NCI-H1436 treated with DMSO at 0.1 percent for 48 hours (cell line): ENCODE results near the gene PDE4B.
"Not testable (repeated sequence)": the region's sequence is repeated elsewhere in the genome, so short reads cannot be mapped to it uniquely, and the experiment has no call there.

Experiments used
- DNase-seq: peaks from one replicate; lab custom pipeline; 2025; lab: John Stamatoyannopoulos, UW

Gene PDE4B

GRCh38 chr1:66135161-66135560 is 342.5 kb downstream of the PDE4B start:
- no peak for DNase-seq

- DNase-seq = not testable (repeated sequence)
These were observed 343.7 kb downstream of the PDE4B start for GRCh38 chr1:66136423-66136822.

- peak; percentile 25 for DNase-seq
These were observed 344.5 kb downstream of the PDE4B start for GRCh38 chr1:66137235-66137634.

- no peak for DNase-seq
These were observed 345.9 kb downstream of the PDE4B start for GRCh38 chr1:66138613-66139012.

DNA sequence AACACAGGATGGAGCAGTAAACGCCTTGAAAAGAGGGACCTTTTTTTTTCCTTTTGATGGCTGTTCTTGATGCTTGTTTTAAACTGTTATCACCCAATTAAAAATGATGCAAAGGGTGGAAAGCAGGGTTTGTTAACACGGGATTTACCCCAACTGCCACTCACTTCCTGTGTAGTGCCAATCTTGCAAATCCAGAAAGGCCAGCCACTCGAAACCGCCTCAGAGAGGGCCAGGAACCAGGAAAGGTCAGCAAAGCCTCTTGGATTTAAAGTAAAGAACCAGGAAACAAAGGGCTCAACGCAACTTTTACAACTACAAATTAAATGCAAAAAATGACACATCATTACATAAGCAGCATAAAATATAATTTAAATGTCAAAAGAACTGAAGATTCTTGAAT is 347.4 kb downstream of the PDE4B start:
- DNase-seq = no peak

DNA sequence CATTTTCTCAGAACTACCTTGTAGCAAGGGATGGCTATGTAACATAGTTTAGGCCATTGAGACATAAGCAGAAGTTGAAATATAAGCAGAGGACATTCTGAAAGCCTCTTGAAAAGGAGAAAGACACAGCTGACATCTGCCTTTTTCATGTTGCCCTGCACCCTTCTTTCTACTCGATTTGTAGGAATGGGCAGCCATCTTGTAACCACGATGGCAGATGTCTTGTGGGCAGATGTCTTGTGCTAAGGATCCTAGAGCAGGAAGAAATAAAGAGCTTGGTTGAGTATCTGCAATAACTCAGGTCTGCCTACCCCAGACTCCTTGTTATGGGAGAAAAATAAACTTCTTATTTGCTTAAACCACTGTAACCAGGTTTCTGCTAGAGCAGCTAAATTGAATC is 351.0 kb downstream of the PDE4B start:
- no peak for DNase-seq

DNA sequence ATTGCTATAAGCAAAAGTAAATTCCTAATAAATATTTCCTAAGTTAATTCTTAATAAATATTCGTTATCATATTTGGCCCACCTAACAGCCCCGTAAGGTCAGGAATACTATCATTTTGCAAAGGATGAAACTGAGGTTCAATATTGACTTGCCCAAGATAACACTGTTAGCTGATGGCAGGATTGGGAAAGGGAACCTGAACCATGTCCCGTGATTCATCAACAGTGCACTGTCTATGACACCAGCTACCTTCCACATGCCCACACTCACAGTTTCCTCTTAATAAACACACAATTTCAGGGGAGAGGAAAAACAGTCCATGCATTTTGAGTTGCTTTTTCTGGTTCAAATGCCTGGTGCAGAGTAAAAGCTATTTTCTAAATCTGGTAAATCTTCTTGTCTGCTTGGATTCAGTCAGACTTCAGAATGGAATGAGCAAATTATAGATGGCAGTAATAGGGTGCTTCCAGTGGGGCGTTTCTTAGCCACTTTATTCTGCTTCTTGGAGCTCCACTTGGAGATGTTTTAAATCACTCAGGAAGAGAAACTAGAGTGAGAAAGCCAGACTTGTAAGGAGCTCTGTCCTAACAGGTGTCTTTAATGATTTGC is 354.6 kb downstream of the PDE4B start:
- no peak for DNase-seq

DNA sequence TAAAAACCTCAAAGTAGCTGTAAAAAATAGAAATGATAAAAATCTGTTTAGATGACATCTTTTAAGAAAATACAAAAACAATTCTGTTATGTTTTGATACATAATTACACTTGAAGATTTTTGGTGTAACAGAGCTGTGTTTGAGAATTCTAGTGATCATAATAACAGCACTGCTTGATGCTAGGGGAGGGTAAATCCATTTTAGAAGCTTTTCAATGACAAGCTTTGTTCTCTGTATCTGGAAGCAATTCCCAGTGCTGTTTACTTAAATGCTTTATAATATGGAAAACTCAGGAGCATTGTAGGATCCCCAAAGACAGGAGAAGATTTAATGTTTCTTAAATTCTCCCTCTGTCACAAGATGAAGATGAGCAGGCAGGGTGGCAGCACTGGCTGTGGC is 359.3 kb downstream of the PDE4B start:
- DNase-seq = no peak

GRCh38 chr1:66154394-66154793 is 361.7 kb downstream of the PDE4B start:
- no peak for DNase-seq

DNA sequence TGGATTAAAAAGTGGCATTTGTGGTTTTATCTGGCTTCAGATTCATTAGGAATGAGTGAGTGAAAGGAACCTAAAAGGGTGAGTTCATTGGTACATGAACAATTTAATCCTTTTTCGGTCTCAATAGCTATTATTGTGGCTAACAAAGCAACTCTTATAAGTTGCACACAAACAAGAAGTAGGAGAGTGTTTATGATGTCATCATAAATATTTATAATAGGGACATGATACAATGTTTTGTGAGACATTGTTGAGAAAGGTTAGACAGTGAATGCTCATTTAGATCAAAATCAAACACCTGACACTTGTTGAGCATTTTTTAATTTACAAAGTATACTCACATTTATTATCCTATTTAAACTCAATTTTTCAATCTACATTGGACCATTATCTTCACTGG is 363.4 kb downstream of the PDE4B start:
- no peak for DNase-seq

DNA sequence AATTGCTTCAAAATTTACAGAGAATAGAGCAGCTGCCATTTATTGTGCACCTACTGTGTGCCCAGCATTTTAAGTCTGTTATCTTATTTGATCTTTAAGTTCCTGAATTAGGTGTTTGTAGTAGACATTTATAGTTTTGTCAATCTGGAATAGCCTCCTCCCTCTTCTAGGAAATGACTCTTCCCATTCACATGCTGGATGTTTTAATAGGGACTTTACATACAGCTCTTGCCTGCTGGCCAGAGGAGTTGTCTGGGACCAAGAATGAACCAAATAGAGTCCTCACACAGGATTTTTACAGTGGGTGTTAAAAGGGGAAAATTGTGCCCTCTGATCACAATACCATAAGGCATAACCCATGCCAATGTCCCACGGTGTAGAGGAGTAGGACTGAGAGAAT is 367.1 kb downstream of the PDE4B start:
- DNase-seq = no peak

- DNase-seq = no peak
These were observed 368.0 kb downstream of the PDE4B start for GRCh38 chr1:66160719-66161118.

- no peak for DNase-seq
These were observed 374.1 kb downstream of the PDE4B start for GRCh38 chr1:66166753-66167152.

- DNase-seq = no peak
These were observed 374.6 kb downstream of the PDE4B start for GRCh38 chr1:66167267-66167666.

DNA sequence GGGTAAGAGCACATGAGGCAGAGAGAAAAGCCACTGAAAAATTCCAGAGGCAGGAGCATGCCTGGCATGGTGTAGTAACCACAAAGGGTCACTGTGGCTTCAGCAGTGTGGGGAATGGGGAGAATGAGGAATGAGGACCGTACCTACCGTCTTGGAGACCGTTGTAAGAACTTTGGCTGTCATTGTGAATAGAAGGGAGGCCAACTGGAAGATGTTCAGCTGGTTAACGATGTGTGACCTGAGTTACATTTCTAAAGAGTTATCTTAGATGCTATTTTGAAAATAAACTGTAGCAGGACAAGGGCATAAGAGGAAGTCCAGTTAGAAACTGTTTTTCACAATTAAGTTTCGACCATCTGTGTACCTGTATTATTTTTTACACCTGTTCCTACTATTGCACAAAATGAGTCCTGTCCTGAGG is 375.8 kb downstream of the PDE4B start:
- no peak for DNase-seq

DNA sequence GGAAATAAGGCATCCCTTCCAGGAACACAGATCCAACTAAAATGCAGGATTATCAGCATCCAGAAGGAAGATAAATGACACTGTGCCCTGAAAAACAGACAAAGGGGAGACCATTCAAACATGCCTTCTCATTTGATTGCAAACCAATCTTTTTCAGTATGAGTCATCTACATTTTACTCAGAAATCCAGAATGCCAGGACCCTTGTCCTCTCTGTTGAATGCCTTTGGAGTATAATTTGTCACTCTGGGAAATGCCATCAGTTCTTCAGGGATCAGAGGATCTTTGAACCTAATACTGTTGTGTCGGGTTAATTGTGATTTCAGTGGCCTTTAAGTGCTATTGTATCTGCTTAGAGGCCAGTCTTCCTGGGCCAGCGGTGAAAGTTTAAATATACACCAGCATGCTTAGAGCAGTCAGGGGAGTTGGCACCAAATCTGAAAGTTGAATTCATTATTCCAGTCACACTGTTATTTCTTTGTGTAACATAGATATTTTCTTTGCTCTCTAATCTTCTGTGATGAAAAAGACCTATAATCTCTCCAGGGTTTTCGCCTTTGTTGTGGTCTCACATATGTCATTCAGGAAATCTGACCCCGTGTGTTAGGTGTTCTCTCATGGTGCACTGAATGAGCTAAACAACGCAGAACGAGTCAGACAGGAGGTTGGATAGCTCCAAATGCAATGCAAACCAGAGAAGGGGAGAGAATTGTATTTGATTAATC is 376.4 kb downstream of the PDE4B start:
- no peak for DNase-seq

DNA sequence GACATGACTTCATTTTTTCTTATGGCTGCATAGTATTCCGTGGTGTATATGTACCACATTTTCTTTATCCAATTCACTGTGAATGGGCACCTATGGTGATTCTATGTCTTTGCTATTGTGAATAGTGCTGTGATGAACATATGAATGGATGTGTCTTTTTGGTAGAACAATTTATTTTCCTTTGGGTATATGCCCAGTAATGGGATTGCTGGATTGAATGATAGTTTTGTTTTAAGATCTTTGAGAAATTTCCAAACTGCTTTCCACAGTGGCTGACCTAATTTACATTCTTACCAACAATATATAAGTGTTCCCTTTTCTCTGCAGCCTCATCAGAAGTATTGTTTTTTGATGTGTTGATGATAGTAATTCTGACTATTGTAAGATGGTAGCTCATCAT is 379.6 kb downstream of the PDE4B start:
- no peak for DNase-seq

GRCh38 chr1:66175098-66175497 is 382.4 kb downstream of the PDE4B start:
- DNase-seq = no peak

DNA sequence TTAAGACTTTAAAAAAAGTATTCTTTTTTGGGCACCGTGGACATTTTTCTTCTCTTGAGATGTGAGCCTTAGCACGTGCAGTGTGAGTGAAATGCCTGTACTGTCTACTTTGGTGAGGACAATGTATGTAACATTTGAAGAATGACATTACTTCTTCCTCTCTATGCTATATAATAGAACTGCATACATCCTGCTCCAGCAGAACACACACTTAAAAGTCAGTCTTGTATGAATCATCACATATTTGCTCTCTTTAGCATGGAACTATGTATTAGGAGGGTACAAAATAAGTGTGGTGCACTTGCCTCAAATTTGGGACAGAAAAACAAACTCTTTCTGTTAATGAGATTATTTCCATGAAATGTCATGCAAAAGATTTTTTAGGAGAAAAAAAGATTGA is 382.9 kb downstream of the PDE4B start:
- DNase-seq = no peak

DNA sequence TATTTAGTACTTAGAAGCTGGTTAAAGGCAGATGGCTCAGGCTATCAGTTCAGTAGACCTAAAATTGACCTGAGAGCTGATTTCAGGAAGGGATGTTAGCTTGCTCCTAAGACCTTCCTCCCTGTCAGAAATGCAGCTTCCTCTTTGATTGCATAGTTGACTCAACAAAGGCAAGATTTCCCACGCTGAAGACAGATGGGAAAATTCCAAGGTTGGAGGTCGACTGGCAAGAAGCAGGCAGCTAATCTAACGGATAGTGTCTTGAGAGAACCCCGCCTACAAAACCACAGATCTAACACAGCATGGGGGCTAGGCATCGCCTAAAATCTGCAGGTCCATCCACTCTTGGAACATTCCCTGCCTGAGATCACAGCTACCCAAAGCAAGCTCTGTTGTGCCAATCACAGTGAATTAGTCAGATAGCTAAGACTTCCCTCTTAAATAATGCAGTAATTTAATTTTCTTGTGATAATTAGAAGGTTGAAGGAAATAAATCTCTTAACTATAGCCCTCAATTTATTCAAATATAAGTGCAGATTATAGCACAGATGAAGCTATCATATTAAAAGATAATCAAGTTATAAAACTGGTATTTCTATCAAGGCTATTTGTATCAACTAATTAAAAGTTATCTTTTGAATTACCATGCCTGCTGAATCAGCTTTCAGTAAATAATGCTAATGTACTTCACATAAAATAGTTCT is 383.5 kb downstream of the PDE4B start:
- DNase-seq = no peak

DNA sequence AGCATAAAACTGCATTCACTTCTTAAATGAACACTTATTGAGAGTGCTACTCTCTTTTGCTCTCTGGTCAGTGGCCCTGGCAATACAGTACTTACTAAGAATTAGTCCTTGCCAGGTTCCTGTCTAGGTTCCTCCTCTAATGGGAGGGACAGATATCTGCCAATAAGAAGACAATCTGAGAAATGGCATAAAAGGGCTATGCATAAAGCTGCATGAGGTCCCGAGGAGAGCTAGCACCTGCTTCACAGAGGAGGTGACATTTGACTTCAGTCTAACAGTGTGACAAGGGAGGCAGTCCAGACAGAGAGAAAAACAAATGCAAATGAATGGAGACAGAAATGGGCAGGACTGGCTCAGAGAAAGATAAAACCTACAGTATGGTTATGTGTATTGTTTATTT is 384.1 kb downstream of the PDE4B start:
- no peak for DNase-seq

- DNase-seq = no peak
These were observed 384.8 kb downstream of the PDE4B start for GRCh38 chr1:66177510-66177909.

- DNase-seq = no peak
These were observed 389.3 kb downstream of the PDE4B start for GRCh38 chr1:66182026-66182425.
